K562 (cell line): ENCODE data around the gene RORC. TPM values are rescaled to one million over a fixed set of nuclear protein-coding genes. Genes with fewer than 3 reads are reported as not detected.
A peak's percentile ranks its signal among the peaks of the same experiment; 100 is the strongest.

Experiments
- ARID1B ChIP-seq: fragments of 450-650 bp; IDR thresholded peaks from 2 replicates; pipeline ENCODE4 v1.6.1; 2016; ENCODE audit warnings: antibody characterized with exemption, mild to moderate bottlenecking, inconsistent platforms
- ASH1L ChIP-seq: fragments of 450-650 bp; IDR thresholded peaks from 2 replicates; pipeline ENCODE4 v1.6.1; 2018; ENCODE audit warnings: borderline replicate concordance, mild to moderate bottlenecking, low read depth; ENCODE audit not compliant: partially characterized antibody
- E2F6 ChIP-seq, 2 experiments: IDR thresholded peaks; 2 replicates each; pipeline ENCODE4 v1.6.1; 2011; ENCODE audit warnings: borderline replicate concordance in 1 of 2, control low read depth in 1 of 2, low read depth in 1 of 2, low read length in 1 of 2, mild to moderate bottlenecking in 1 of 2, mixed read lengths in 1 of 2, moderate library complexity in 1 of 2; ENCODE audit not compliant: insufficient read depth in 1 of 2, insufficient read length in 1 of 2, poor library complexity in 1 of 2, severe bottlenecking in 1 of 2; ENCODE audit errors: extremely low read depth in 1 of 2
- EGR1 ChIP-seq: fragments of 450-650 bp; conservative IDR thresholded peaks from 2 replicates; pipeline ENCODE4 v1.6.1; 2017; ENCODE audit warnings: mild to moderate bottlenecking
- ESRRA ChIP-seq: fragments of 450-650 bp; IDR thresholded peaks from 2 replicates; pipeline ENCODE4 v1.6.1; 2014; ENCODE audit warnings: low read depth, mild to moderate bottlenecking, moderate library complexity, borderline replicate concordance
- GTF3C2 ChIP-seq: IDR thresholded peaks from 3 replicates; pipeline ENCODE4 v1.6.1; 2011; ENCODE audit warnings: borderline replicate concordance, mild to moderate bottlenecking, moderate library complexity; ENCODE audit not compliant: insufficient read length; ENCODE audit errors: extremely low read depth
- HLTF ChIP-seq: fragments of 450-650 bp; IDR thresholded peaks from 2 replicates; pipeline ENCODE4 v1.6.1; 2016
- KLF6 ChIP-seq: fragments of 250-450 bp; sonication (Bioruptor Pico); IDR thresholded peaks from 2 replicates; pipeline ENCODE4 v1.4.0; 2020; ENCODE audit warnings: mild to moderate bottlenecking, moderate library complexity, borderline replicate concordance
- MAZ ChIP-seq, 2 experiments: fragments of 450-650 bp in 1 of 2; sonication (generic) in 1 of 2; formaldehyde crosslinking; IDR thresholded peaks in 1 of 2; conservative IDR thresholded peaks in 1 of 2; 2 replicates each; pipeline versions ENCODE4 v1.4.0 to v1.5.0; 2020; ENCODE audit warnings: mild to moderate bottlenecking in 1 of 2, missing genetic modification reagents in 1 of 2
- NCOA6 ChIP-seq: fragments of 450-650 bp; IDR thresholded peaks from 2 replicates; pipeline ENCODE4 v1.6.1; 2017; ENCODE audit warnings: mild to moderate bottlenecking
- NKRF ChIP-seq: fragments of 450-650 bp; IDR thresholded peaks from 2 replicates; pipeline ENCODE4 v1.6.1; 2016; ENCODE audit warnings: borderline replicate concordance
- PBX2 ChIP-seq, 2 experiments: IDR thresholded peaks in 1 of 2; conservative IDR thresholded peaks in 1 of 2; 2 replicates each; pipeline ENCODE4 v1.6.1; 2016; ENCODE audit warnings: low read depth in 2 of 2, mild to moderate bottlenecking in 1 of 2, missing compliant biosample characterization in 1 of 2, missing genetic modification characterization in 1 of 2, moderate library complexity in 1 of 2
- RUNX1 ChIP-seq: sonication (generic); IDR thresholded peaks from 2 replicates; pipeline ENCODE4 v1.6.1; 2016; ENCODE audit warnings: antibody characterized with exemption, low read depth
- SRSF7 ChIP-seq: fragments of 200-400 bp; formaldehyde crosslinking; optimal IDR thresholded peaks from 2 replicates; pipeline ENCODE3; 2017; ENCODE audit warnings: mild to moderate bottlenecking, low read depth, low read length
- TRIM28 ChIP-seq: fragments of 450-650 bp; IDR thresholded peaks from 2 replicates; pipeline ENCODE4 v1.6.1; 2017
- ZNF146 ChIP-seq: IDR thresholded peaks from one replicate; pipeline ENCODE4 v1.6.1; 2018; ENCODE audit warnings: missing compliant biosample characterization; ENCODE audit not compliant: unreplicated experiment
- ZNF212 ChIP-seq: fragments of 450-650 bp; formaldehyde crosslinking; IDR thresholded peaks from 2 replicates; pipeline ENCODE4 v1.4.0; 2020; ENCODE audit warnings: mild to moderate bottlenecking
- polyA plus RNA-seq, 8 experiments: library from polyadenylated mRNA; depleted of rRNA in 4 of 8; stranded (reverse) in 5 of 8; unstranded in 3 of 8; fragments of >200 nt; fragmentation: Nextera tagmentation in 2 of 8; fragmentation: Illumina TruSeq in 1 of 8; extraction: Ambion mirVana in 2 of 8; extraction: Trizol in 1 of 8; gene quantifications; 2 replicates each; pipeline versions ENCODE4 v1.2.1 to v1.2.3, GENCODE V29; 2011 to 2014; ENCODE audit warnings: inconsistent platforms in 1 of 8, missing spikeins in 1 of 8
- total RNA-seq, 7 experiments: library from RNA; depleted of rRNA in 6 of 7; stranded (reverse); fragments of >200 nt in 6 of 7; fragmentation: Illumina TruSeq in 2 of 7; extraction: Trizol in 2 of 7; gene quantifications; 2 replicates each; pipeline versions ENCODE4 v1.2.1 to v1.2.3, GENCODE V29; 2011 to 2021; ENCODE audit warnings: low replicate concordance in 1 of 7

RORC gene
- total and polyA plus RNA-seq, 9 of the 15 experiments (the other 6 are each of a cell fraction or from before 2014, with no cell fraction given), result not detected

GRCh38 chr1:151790071-151790939 is 41.3 kb downstream of the RORC start, which contains the start of gene TDRKH (continued):
- TF ChIP-seq NKRF, result peak; percentile 57; the same call in 1 of the 2 replicates
- no peak for TF ChIP-seq TRIM28
- TF ChIP-seq GTF3C2, result no peak
- TF ChIP-seq ESRRA, result peak; percentile 14; the same call in 1 of the 2 replicates
- TF ChIP-seq KLF6 (CRISPR knock-in tag), result no peak
- TF ChIP-seq SRSF7, result no peak
- TF ChIP-seq ZNF212 (CRISPR knock-in tag), result no peak
- TF ChIP-seq RUNX1, result no peak
- peak; percentile 77 for TF ChIP-seq MAZ (CRISPR knock-in tag; conservative IDR thresholded peaks at IDR 0.05 in 1 of 2, IDR thresholded peaks at IDR 0.05 in 1 of 2)
- peak; percentile 88 for TF ChIP-seq NCOA6
- TF ChIP-seq HLTF, result peak; percentile 86; the same call in 1 of the 2 replicates
- TF ChIP-seq EGR1, result peak; percentile 99
- TF ChIP-seq ZNF146, result peak; percentile 35
- TF ChIP-seq ASH1L, result peak; percentile 99
- TF ChIP-seq E2F6 (IDR thresholded peaks at IDR 0.05; ENCODE audit: borderline replicate concordance in 1 of 2, extremely low read depth in 1 of 2, insufficient read depth in 1 of 2, insufficient read length in 1 of 2, low read depth in 1 of 2, low read length in 1 of 2, poor library complexity in 1 of 2, severe bottlenecking in 1 of 2), result peak; percentile 98 to 99
- TF ChIP-seq ARID1B, result peak; percentile 54; the same call in 1 of the 2 replicates
- peak; percentile 95 for TF ChIP-seq PBX2 (CRISPR knock-in tag; IDR thresholded peaks at IDR 0.05; ENCODE audit: low read depth)
- peak; percentile 99 for TF ChIP-seq PBX2 (tag; conservative IDR thresholded peaks at IDR 0.05; ENCODE audit: low read depth)
